Activated CD8-positive, alpha-beta memory T cell treated with anti-CD3 and anti-CD28 coated beads, Interleukin-2, amount 10 ng/mL, durations not matched to agents 7 days and 5 days (primary cell): Measurements from ENCODE around the gene GATAD2B. TPM values are rescaled to one million over a fixed set of nuclear protein-coding genes. Genes with fewer than 3 reads are reported as not detected.

Experiments used
- ATAC-seq: fragments of 150-1000 bp; cut with Tn5 transposase; one replicate; pipeline ENCODE4 v1.10.0; 2021; ENCODE audit warnings: moderate library complexity
- CTCF ChIA-PET: fragments of 350-600 bp; sonication (Branson Sonifier 250); formaldehyde crosslinking; loops from one replicate; lab custom pipeline; 2021; ENCODE audit warnings: antibody characterized with exemption; lab: Charles Lee
- DNase-seq: peaks from one replicate; pipeline ENCODE4 v3.0.0-alpha.2; 2020
- H3K27ac Mint-ChIP-seq: one replicate; pipeline ENCODE4 v1.8.0; 2021; ENCODE audit warnings: mild to moderate bottlenecking, mixed read lengths
- H3K27me3 Mint-ChIP-seq: one replicate; pipeline ENCODE4 v1.8.0; 2021; ENCODE audit warnings: mixed read lengths
- H3K36me3 Mint-ChIP-seq: one replicate; pipeline ENCODE4 v1.8.0; 2021; ENCODE audit warnings: mild to moderate bottlenecking, mixed read lengths
- H3K4me1 Mint-ChIP-seq: one replicate; pipeline ENCODE4 v1.8.0; 2021; ENCODE audit warnings: mixed read lengths
- H3K4me3 Mint-ChIP-seq: one replicate; pipeline ENCODE4 v1.8.0; 2021; ENCODE audit warnings: mild to moderate bottlenecking, moderate library complexity, mixed read lengths
- H3K9me3 Mint-ChIP-seq: one replicate; pipeline ENCODE4 v1.8.0; 2022; ENCODE audit warnings: low read depth, mixed read lengths
- total RNA-seq, 2 experiments: library from RNA; stranded (reverse); gene quantifications; one replicate each; pipeline ENCODE4 v1.2.3, GENCODE V29; 2021

GATAD2B gene
- total RNA-seq, 2 experiments from 2014 or later: 72.5 to 77.9 TPM

DNA sequence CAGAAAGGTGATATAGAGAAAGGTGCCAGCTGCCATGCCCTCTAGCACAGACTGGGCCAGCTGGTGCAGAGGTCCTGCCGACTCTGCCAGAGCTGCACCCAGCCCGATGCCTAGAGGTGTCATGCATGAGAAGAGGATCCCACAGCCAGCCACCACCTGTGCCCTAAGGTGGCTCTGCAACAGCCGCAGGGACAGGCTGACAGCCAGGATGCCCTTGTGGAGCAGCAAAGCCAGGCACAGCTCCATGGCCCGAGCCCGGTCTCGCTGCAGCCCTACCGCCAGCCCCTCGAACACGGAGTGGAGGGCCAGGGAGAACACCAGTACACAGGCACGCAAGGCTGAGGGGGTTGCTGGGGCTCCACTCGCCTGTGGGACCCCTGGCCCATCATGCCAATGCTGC, 37.4 kb upstream of the GATAD2B start:
- Mint-ChIP-seq H3K9me3 (no peaks in the 10 kb centered on the region), H3K4me1 (peaks cover 54% of the 10 kb centered on the region), H3K4me3 (no peak overlapping the region), H3K36me3 (peaks cover 17% of the 10 kb centered on the region), H3K27me3 (no peaks in the 10 kb centered on the region), H3K27ac (no peak overlapping the region)
- DNase-seq: no peak
- CTCF ChIA-PET: interaction anchor here (1.4 to 5.0 kb wide), 2 partner anchors 14 to 25 kb away, joined by 3 to 46 read pairs; partner anchors contain the start of gene DENND4B
- ATAC-seq: no peak

DNA sequence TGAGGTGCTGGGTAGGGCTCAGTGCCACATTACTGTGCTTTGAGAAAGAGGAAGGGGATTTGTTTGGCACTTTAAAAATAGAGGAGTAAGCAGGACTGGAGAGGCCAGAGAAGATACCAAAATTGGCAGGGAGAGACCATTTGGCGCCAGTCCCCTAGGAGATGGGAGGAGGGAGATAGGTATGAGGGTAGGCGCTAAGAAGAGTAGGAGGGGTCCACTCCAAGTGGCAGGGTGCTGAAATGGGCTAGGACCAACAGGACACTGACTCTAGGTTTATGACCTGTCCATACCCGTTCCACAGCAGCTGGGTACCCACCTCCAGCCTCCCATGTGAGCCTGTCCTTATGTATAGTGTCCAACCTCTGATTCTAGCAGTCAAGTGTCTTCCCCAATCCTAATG, 36.7 kb upstream of the GATAD2B start:
- DNase-seq: no peak

DNA sequence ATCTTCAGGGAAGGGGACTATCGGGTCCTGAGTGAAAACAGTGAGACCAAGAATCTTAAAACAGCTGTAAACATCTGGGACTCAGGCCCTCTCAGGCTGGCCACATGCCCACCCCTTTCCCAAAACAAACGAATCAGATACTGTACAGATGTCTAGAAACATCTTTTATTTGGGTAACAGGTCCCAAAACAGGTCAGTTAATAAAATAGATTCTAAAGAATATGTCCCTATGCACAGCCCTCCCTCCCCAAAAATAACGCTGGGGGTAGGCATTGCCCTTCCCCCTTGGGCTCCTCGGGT, 36.1 kb upstream of the GATAD2B start:
- no peak for ATAC-seq

More for the DNA sequence above, 36.7 kb upstream of the GATAD2B start:
- H3K4me1 Mint-ChIP-seq: peaks cover 58% of the 10 kb centered on the region
- peak overlapping the region; percentile 56 for H3K27ac Mint-ChIP-seq
- no peak for ATAC-seq
- CTCF ChIA-PET: interaction anchor here (0.9 to 5.0 kb wide), 5 partner anchors 8 to 27 kb away, joined by 3 to 46 read pairs (median 10); partner anchors contain the start of genes CREB3L4, DENND4B, JTB and RAB13
- peaks cover 20% of the 10 kb centered on the region for H3K36me3 Mint-ChIP-seq
- H3K9me3 Mint-ChIP-seq: no peaks in the 10 kb centered on the region
- no peaks in the 10 kb centered on the region for H3K27me3 Mint-ChIP-seq
- no peak overlapping the region for H3K4me3 Mint-ChIP-seq

DNA sequence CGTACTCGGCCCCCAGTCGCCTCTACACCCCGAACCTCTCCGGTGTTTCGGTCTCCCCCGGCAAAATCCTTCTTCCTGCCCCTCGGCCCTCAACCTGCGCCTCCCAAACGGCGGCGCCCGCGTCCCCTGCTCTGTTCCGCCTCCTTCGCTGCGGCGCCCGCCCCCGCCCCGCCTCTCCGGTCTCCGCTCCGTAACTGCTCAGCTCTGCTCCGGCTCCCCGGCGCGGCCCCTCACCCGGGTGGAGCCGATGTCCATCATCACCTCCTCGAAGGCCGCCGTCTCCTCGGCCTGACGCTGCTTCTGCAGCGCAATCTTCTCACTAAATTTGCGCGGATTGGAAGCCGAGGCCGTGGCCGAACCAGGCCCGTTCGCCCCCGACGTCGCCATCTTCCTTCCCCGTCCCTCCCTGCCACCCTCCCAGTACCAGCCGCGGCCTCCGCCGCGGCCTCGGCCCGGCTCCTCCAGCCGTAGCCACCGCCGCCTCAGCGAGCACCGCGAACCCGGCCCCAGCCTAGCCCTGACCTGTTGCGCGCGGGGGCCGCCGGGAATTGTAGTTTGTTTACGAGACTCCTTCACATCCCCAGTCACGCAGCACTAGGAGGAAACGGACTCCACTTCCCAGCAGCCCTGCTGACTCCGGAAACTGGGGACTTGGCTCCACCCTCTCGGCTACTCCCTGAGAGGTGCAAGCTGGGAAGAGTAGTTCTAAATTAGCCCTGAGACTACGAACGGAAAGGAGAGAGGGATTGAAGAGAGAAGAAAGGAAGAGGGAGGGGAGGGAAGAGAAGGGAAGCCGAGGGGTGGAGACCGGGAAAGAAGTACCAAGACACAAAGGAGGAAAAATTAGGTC, 35.6 kb upstream of the GATAD2B start, which contains the start of gene CRTC2:
CRTC2 (minus strand) TSS at position 502 of the 850 bp plus-strand sequence; CDS start at position 387, 115 bp downstream.
- CTCF ChIA-PET: interaction anchor here (0.7 to 5.0 kb wide), 10 partner anchors 9 to 175 kb away, joined by 3 to 46 read pairs (median 5); partner anchors contain the start of genes CREB3L4, DENND4B, JTB and RAB13
- Mint-ChIP-seq H3K4me3 (peak within 1 kb of the TSS; percentile 97), H3K27me3 (no peaks in the 10 kb centered on the region), H3K9me3 (no peaks in the 10 kb centered on the region), H3K4me1 (peaks cover 57% of the 10 kb centered on the region), H3K27ac (peak within 1 kb of the TSS; percentile 98), H3K36me3 (peaks cover 26% of the 10 kb centered on the region)
- ATAC-seq (peak; percentile 87), DNase-seq (peak; percentile 100)

More for the DNA sequence above, 36.1 kb upstream of the GATAD2B start:
- H3K4me3 Mint-ChIP-seq: peak overlapping the region; percentile 97
- H3K27me3 Mint-ChIP-seq: no peaks in the 10 kb centered on the region
- peak overlapping the region; percentile 98 for H3K27ac Mint-ChIP-seq
- peaks cover 26% of the 10 kb centered on the region for H3K36me3 Mint-ChIP-seq
- H3K9me3 Mint-ChIP-seq: no peaks in the 10 kb centered on the region
- CTCF ChIA-PET: interaction anchor here (0.7 to 5.0 kb wide), 8 partner anchors 9 to 175 kb away, joined by 3 to 46 read pairs (median 4); partner anchors contain the start of genes CREB3L4, DENND4B, JTB and RAB13
- H3K4me1 Mint-ChIP-seq: peaks cover 60% of the 10 kb centered on the region
- no peak for DNase-seq

DNA sequence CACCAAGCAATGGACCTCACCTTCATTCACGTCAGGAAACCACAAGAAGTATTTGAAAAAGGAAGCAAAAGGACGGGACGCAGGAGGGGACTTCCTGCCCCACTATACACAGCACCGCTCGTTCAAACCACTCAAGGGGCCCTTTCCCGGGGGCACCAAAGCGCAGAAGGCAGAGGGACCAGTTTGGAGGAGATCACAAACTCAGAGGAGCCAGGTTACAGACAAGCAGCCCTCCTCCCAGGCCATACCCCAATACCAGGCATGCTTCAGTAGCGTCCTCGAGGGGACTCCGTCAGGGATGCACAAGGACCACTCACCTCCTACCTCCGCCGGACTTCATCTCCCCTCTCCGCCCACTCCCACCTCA, 35.0 kb upstream of the GATAD2B start:
- H3K36me3 Mint-ChIP-seq: peaks cover 26% of the 10 kb centered on the region
- DNase-seq (peak; percentile 72), ATAC-seq (peak; percentile 18)
- CTCF ChIA-PET: interaction anchor here (1.5 to 5.0 kb wide), 5 partner anchors 9 to 161 kb away, joined by 4 to 46 read pairs (median 11); partner anchors contain the start of genes CREB3L4, DENND4B and JTB
- peaks cover 56% of the 10 kb centered on the region for H3K4me1 Mint-ChIP-seq
- no peaks in the 10 kb centered on the region for H3K9me3 Mint-ChIP-seq
- no peaks in the 10 kb centered on the region for H3K27me3 Mint-ChIP-seq
- H3K4me3 Mint-ChIP-seq: peak overlapping the region; percentile 97
- peak overlapping the region; percentile 98 for H3K27ac Mint-ChIP-seq

DNA sequence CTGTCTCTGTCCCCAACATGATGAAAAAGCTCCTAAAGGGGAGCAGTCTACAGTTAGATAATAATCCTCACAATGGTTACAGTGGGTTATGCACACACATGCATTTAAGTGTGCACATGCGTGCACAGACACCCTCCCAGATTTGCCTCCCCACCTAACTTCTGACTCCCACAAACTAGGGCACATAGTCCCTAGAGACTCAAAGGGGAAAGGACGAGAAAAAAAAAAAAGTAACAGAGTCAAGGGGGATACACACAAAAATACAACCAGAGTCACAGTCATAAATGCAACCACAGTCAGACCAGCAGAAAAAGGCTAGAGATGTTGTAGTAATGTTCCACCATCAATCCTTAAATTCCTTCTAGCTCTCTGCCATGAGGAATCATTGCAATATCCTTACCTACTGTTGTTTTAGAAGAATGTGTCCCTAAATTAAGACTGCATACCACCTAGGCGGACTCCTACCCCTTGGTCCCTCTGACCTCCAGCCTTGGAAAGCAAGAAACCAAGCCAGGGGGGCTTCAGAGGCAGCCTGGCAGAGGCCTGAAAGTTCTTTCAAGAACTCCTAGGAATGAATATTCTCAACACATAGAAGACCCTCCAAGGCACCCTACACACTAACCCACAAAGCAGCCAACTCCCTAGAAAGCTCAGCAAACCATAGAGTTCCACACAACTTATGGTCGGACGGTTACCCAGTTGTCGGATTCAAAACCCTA, 34.4 kb upstream of the GATAD2B start:
- peak overlapping the region; percentile 98 for H3K27ac Mint-ChIP-seq
- peaks cover 31% of the 10 kb centered on the region for H3K36me3 Mint-ChIP-seq
- DNase-seq (no peak), ATAC-seq (no peak)
- H3K27me3 Mint-ChIP-seq: no peaks in the 10 kb centered on the region
- peak overlapping the region; percentile 97 for H3K4me3 Mint-ChIP-seq
- peaks cover 51% of the 10 kb centered on the region for H3K4me1 Mint-ChIP-seq
- no peaks in the 10 kb centered on the region for H3K9me3 Mint-ChIP-seq
- CTCF ChIA-PET: interaction anchor here (0.8 to 5.0 kb wide), 8 partner anchors 8 to 36 kb away, joined by 3 to 46 read pairs (median 8); partner anchors contain the start of genes CREB3L4, DENND4B, JTB and RAB13

DNA sequence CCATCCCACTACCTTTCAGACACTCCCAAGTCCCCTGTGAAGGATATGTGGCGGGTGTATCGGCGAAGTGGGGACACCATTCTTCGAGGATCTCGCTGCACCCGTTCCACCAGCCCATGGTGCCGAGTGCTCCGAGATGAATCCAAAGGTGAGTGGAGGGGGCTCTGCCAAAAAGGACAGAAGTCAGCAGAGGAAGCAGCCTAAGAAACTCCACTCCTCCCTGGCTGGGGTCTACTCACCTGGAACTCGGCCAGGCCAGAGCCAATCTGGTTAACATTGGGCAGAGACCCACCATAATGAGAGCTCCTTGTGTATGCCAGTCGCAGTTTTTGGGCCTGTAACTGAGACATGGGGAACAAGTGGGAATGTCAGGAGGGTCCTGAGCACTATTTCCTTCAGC, 32.1 kb upstream of the GATAD2B start:
- Mint-ChIP-seq H3K27ac (no peak overlapping the region), H3K9me3 (no peaks in the 10 kb centered on the region), H3K4me3 (no peak overlapping the region), H3K27me3 (no peaks in the 10 kb centered on the region), H3K36me3 (peaks cover 37% of the 10 kb centered on the region), H3K4me1 (peaks cover 37% of the 10 kb centered on the region)
- ATAC-seq: no peak
- CTCF ChIA-PET: interaction anchor here (1.0 kb wide), 1 partner anchor 10 kb away, joined by 3 read pairs; no protein-coding TSS in a partner anchor
- DNase-seq: no peak

DNA sequence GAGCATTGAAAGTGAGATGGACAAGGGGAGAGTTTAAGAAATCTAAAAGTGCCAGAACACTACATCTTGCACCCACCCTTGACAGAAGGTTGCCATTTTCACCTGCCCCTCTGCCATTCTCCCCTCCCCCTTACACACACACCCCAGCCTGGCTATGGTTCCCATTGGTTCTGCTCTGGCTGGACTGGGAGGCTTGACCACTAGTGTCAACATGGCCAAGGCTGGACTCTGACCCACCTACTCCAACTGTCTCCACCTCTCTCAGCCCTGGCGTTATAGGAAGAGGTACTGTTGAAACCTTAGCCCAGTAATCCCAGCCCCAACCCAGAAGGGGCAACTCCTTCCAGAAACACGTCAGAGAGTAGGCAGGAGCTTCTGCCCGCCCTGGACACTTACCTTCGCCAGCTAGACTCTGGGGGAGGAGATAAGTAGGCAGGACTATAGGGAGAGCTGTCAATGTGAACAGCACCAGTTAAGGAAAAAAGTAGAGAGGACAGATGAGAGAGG, 31.1 kb upstream of the GATAD2B start:
- DNase-seq (no peak), ATAC-seq (no peak)
- Mint-ChIP-seq H3K27me3 (no peaks in the 10 kb centered on the region), H3K36me3 (peaks cover 36% of the 10 kb centered on the region), H3K9me3 (no peaks in the 10 kb centered on the region), H3K27ac (peak overlapping the region; percentile 54), H3K4me1 (peaks cover 32% of the 10 kb centered on the region), H3K4me3 (no peak overlapping the region)
- CTCF ChIA-PET: interaction anchor here (0.9 to 1.0 kb wide), 3 partner anchors 9 to 32 kb away, joined by 3 to 4 read pairs (median 3); partner anchors contain the start of genes CREB3L4 and RAB13

DNA sequence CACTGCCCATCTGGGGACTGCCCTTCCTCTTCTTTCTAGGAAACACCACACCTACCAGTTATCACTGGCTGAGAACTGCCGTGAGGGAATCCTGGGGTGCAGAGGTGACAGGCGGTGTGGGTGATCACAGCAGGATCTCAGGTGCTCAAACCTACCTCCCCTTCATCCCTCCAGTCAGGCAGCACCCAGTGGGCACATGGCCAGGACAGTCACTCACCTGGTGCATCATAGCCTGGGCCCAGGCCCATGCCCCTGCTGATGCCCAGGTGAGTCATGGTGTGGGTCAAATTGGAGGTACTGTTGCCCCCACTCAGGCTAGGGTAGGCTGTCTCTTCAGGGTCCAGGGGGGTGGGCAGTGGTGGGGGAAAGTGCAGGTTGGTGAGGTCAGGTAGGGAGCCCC, 29.0 kb upstream of the GATAD2B start:
- peaks cover 38% of the 10 kb centered on the region for H3K36me3 Mint-ChIP-seq
- peaks cover 28% of the 10 kb centered on the region for H3K4me1 Mint-ChIP-seq
- no peak overlapping the region for H3K4me3 Mint-ChIP-seq
- peak overlapping the region; percentile 8 for H3K27ac Mint-ChIP-seq
- ATAC-seq: no peak
- DNase-seq: no peak
- no peaks in the 10 kb centered on the region for H3K27me3 Mint-ChIP-seq
- CTCF ChIA-PET: no interaction called here
- H3K9me3 Mint-ChIP-seq: no peaks in the 10 kb centered on the region

DNA sequence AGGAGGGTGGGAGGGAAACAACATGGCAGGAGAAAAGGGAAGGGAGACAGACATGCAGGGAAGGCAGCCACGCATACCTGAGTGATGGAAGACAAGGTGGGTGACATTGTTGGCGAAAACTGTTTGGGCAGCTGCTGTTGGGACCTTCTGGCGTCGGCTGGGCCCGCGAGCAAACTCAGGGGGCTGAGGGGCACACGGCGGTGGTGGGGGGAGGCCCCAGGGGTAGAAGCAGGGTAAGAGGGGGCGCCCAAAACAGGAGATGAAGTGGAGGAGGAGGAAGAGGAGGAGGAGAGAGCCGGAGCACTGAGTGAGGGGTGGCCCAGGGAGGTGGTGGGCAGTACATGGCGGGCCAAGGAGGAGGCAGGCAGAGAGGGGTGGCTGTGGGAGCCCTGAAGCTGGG, 28.4 kb upstream of the GATAD2B start:
- no peak for ATAC-seq
- CTCF ChIA-PET: no interaction called here
- peaks cover 38% of the 10 kb centered on the region for H3K36me3 Mint-ChIP-seq
- no peaks in the 10 kb centered on the region for H3K9me3 Mint-ChIP-seq
- H3K4me1 Mint-ChIP-seq: peaks cover 24% of the 10 kb centered on the region
- H3K27ac Mint-ChIP-seq: no peak overlapping the region
- no peak overlapping the region for H3K4me3 Mint-ChIP-seq
- H3K27me3 Mint-ChIP-seq: no peaks in the 10 kb centered on the region
- DNase-seq: no peak

DNA sequence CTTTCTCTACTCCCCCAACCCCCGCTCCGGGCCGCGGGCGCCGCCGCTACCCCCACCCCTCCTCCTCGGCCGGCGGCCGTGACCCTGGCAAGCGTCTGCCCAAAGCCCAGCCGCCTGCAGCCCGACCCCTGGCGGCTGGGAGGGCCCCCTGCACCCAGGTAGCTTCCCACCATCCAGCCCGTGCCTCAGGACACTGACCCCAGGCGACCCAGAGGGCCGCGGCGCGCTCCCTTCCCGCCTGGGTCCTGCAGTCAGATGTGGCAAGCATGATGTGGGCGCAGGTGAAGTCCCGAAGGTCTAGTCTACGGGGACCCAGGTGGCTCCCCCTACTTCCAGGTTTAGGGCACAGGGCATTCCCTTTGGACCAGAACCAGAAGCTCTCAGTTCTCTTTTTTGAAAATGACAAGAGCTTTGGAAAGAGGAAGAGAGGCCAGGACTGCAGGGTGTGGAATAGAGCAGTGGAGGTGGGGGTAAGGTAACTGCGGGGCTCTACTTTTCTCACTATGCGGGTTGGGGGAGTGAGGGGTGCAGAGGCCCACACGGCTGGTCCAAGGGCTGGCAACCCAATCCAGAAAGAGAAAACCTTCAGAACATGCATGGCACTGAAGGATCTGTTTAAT, 24.0 kb upstream of the GATAD2B start, which contains the start of gene DENND4B:
DENND4B (minus strand) TSS at position 97 of the 620 bp plus-strand sequence. CDS start 2,344 bp downstream, outside the sequence.
- Mint-ChIP-seq H3K4me3 (peak within 1 kb of the TSS; percentile 83), H3K36me3 (peaks cover 35% of the 10 kb centered on the region), H3K27ac (peak within 1 kb of the TSS; percentile 98), H3K27me3 (no peaks in the 10 kb centered on the region), H3K9me3 (no peaks in the 10 kb centered on the region), H3K4me1 (peaks cover 27% of the 10 kb centered on the region)
- DNase-seq (peak; percentile 83), ATAC-seq (peak; percentile 72)
- CTCF ChIA-PET: interaction anchor here (0.6 to 5.1 kb wide), 26 partner anchors 11 to 671 kb away, joined by 3 to 61 read pairs (median 5); partner anchors contain the start of genes CREB3L4, CRTC2, GATAD2B and JTB
